HepG2 (cell line): ENCODE data around the gene NELL2.

ENCODE experiments used
- EZH2 ChIP-seq: conservative IDR thresholded peaks from 2 replicates; pipeline ENCODE4 v1.6.1; 2012; ENCODE audit warnings: mild to moderate bottlenecking, low read depth, low read length, moderate library complexity
- MEIS1 ChIP-seq: sonication (generic); formaldehyde crosslinking; IDR thresholded peaks from 2 replicates; pipeline ENCODE4 v1.9.0; 2021; ENCODE audit warnings: mild to moderate bottlenecking, missing genetic modification reagents, moderate library complexity, borderline replicate concordance
- NFIC ChIP-seq: IDR thresholded peaks from 2 replicates; pipeline ENCODE4 v1.6.1; 2012; ENCODE audit warnings: mild to moderate bottlenecking, low read length, inconsistent platforms
- POLR2AphosphoS5 ChIP-seq: IDR thresholded peaks from 2 replicates; pipeline ENCODE4 v1.6.1; 2012; ENCODE audit warnings: low read depth, low read length
- REST ChIP-seq, 2 experiments: IDR thresholded peaks; 2 replicates each; pipeline ENCODE4 v1.6.1; 2011 to 2012; ENCODE audit warnings: low read length in 2 of 2, borderline replicate concordance in 1 of 2, low read depth in 1 of 2, mild to moderate bottlenecking in 1 of 2, moderate library complexity in 1 of 2
- SIN3A ChIP-seq: IDR thresholded peaks from 2 replicates; pipeline ENCODE4 v1.6.1; 2011; ENCODE audit warnings: low read depth, mild to moderate bottlenecking, control low read depth, low read length, borderline replicate concordance
- TGIF2 ChIP-seq: IDR thresholded peaks from 2 replicates; pipeline ENCODE4 v1.6.1; 2016; ENCODE audit warnings: control low read depth, missing compliant biosample characterization
- ZNF260 ChIP-seq: sonication (generic); formaldehyde crosslinking; IDR thresholded peaks from 2 replicates; pipeline ENCODE4 v1.4.0; 2020; ENCODE audit warnings: missing genetic modification reagents, low read depth, mild to moderate bottlenecking, borderline replicate concordance
- ZNF431 ChIP-seq: sonication (generic); formaldehyde crosslinking; IDR thresholded peaks from 2 replicates; pipeline ENCODE4 v1.9.0; 2022; ENCODE audit warnings: missing genetic modification reagents, low read depth, mild to moderate bottlenecking, borderline replicate concordance
- ZNF564 ChIP-seq: sonication (generic); formaldehyde crosslinking; IDR thresholded peaks from 2 replicates; pipeline ENCODE4 v1.8.1; 2023; ENCODE audit warnings: mild to moderate bottlenecking, missing genetic modification reagents
- ZNF644 ChIP-seq: IDR thresholded peaks from 2 replicates; pipeline ENCODE4 v1.6.1; 2016; ENCODE audit warnings: low read depth
- ZZZ3 ChIP-seq: sonication (generic); formaldehyde crosslinking; IDR thresholded peaks from 2 replicates; pipeline ENCODE4 v1.4.0; 2020; ENCODE audit warnings: missing genetic modification reagents, mild to moderate bottlenecking, borderline replicate concordance
- TF ChIP-seq, protein P1 (sequence below): sonication (generic); formaldehyde crosslinking; IDR thresholded peaks from 2 replicates; pipeline ENCODE4 v1.5.0; 2020; ENCODE audit warnings: mild to moderate bottlenecking, missing genetic modification reagents, moderate library complexity

- TF ChIP-seq ZNF260 (CRISPR knock-in tag) (no peak), POLR2AphosphoS5 (no peak), REST (IDR thresholded peaks at IDR 0.05; ENCODE audit: borderline replicate concordance in 1 of 2, low read depth in 1 of 2, low read length in 2 of 2) (no peak), NFIC (no peak), TGIF2 (CRISPR knock-in tag) (no peak), SIN3A (no peak), ZZZ3 (no peak), ZNF644 (no peak), ZNF564 (CRISPR knock-in tag) (no peak), MEIS1 (no peak), EZH2 (no peak), ZNF431 (CRISPR knock-in tag) (no peak)
- TF ChIP-seq, protein P1, sequence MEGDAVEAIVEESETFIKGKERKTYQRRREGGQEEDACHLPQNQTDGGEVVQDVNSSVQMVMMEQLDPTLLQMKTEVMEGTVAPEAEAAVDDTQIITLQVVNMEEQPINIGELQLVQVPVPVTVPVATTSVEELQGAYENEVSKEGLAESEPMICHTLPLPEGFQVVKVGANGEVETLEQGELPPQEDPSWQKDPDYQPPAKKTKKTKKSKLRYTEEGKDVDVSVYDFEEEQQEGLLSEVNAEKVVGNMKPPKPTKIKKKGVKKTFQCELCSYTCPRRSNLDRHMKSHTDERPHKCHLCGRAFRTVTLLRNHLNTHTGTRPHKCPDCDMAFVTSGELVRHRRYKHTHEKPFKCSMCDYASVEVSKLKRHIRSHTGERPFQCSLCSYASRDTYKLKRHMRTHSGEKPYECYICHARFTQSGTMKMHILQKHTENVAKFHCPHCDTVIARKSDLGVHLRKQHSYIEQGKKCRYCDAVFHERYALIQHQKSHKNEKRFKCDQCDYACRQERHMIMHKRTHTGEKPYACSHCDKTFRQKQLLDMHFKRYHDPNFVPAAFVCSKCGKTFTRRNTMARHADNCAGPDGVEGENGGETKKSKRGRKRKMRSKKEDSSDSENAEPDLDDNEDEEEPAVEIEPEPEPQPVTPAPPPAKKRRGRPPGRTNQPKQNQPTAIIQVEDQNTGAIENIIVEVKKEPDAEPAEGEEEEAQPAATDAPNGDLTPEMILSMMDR (CRISPR knock-in tag): no peak
These were observed 198.4 kb downstream of the NELL2 start for GRCh38 chr12:44677724-44678123.
